Thyroid gland (tissue), 4 donors: ENCODE results near the gene HBA1.

ENCODE experiments used
- POLR2A ChIP-seq, 2 donors: fragments of 450-650 bp; IDR thresholded peaks; one replicate each; pipeline ENCODE4 v1.6.1; 2017; ENCODE audit warnings: antibody characterized with exemption in 2 of 2, mild to moderate bottlenecking in 2 of 2, moderate library complexity in 1 of 2
- TF ChIP-seq, protein P1 (sequence below), 6 experiments: fragments of 200-600 bp in 3 of 6; fragments of 450-650 bp in 3 of 6; sonication (generic) in 3 of 6; IDR thresholded peaks; one replicate each; pipeline ENCODE4 v1.5.1; 2016 to 2019; ENCODE audit warnings: antibody characterized with exemption in 6 of 6, mild to moderate bottlenecking in 2 of 6, inconsistent platforms in 1 of 6, moderate library complexity in 1 of 6

DNA sequence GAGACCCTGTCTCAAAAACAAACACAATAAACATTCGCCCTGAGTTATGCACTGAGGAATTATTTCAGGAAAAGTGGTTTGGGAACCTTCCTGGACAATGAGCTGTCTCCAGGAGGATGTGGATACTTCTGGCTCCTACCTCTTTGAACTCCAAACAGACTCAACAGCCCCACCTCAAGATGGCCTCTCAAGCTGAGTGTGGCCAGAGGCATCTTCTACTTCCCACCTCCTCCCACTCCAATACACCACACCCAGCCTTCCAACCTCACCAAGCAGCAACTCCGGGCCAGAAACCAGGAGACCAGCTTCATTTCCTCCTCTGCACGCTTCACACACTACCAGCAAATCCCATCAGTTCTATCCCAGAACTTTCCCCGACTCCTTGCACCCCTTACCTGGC lies 15.4 kb downstream of the HBA1 start:
- no peak for TF ChIP-seq POLR2A (IDR thresholded peaks at IDR 0.05)
- TF ChIP-seq, protein P1, sequence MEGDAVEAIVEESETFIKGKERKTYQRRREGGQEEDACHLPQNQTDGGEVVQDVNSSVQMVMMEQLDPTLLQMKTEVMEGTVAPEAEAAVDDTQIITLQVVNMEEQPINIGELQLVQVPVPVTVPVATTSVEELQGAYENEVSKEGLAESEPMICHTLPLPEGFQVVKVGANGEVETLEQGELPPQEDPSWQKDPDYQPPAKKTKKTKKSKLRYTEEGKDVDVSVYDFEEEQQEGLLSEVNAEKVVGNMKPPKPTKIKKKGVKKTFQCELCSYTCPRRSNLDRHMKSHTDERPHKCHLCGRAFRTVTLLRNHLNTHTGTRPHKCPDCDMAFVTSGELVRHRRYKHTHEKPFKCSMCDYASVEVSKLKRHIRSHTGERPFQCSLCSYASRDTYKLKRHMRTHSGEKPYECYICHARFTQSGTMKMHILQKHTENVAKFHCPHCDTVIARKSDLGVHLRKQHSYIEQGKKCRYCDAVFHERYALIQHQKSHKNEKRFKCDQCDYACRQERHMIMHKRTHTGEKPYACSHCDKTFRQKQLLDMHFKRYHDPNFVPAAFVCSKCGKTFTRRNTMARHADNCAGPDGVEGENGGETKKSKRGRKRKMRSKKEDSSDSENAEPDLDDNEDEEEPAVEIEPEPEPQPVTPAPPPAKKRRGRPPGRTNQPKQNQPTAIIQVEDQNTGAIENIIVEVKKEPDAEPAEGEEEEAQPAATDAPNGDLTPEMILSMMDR (IDR thresholded peaks at IDR 0.05): no peak
